Measurements from ENCODE around the gene SMG6.

SMG6 gene

GRCh38 chr17:2172077-2172851, 131.3 kb downstream of the SMG6 start:
- POLR2A ChIA-PET, result interaction anchor here (0.6 kb wide), 1 partner anchor 38 kb away, joined by 4 read pairs; no protein-coding TSS in a partner anchor
- CTCF ChIA-PET, result interaction anchor here (0.7 kb wide), 1 partner anchor 615 kb away, joined by 3 read pairs; no protein-coding TSS in a partner anchor
- peaks cover 32% of the 10 kb centered on the region for H3K4me1 ChIP-seq (ENCODE audit: control insufficient read depth, insufficient read depth, low read length)
- H3K4me3 ChIP-seq (ENCODE audit: low read depth, low read length), result no peak overlapping the region
- peaks cover 16 to 25% of the 10 kb centered on the region in 2 experiments; a peak in 2 of 3 replicates for H3K36me3 ChIP-seq (ENCODE audit: control insufficient read depth in 2 of 2, insufficient read depth in 1 of 2, low read length in 2 of 2)
- H3K27ac ChIP-seq (ENCODE audit: extremely low read depth, low read depth, low read length), result peak overlapping the region; percentile 53; the same call in 1 of the 2 replicates
- no peaks in the 10 kb centered on the region for H3K9me3 ChIP-seq (ENCODE audit: control insufficient read depth, insufficient read depth, low read depth, low read length)
- TF ChIP-seq ZBTB20 (tag by site-specific recombination; IDR thresholded peaks at IDR 0.05) (no peak), ZNF629 (tag by site-specific recombination; IDR thresholded peaks at IDR 0.05) (peak; percentile 42), GLIS2 (tag by site-specific recombination; IDR thresholded peaks at IDR 0.05) (no peak), ZNF266 (tag by site-specific recombination; IDR thresholded peaks at IDR 0.05; ENCODE audit: low read depth) (no peak), TRIM28 (IDR thresholded peaks at IDR 0.05; ENCODE audit: borderline replicate concordance, low read length) (no peak), ZNF133 (tag by site-specific recombination; IDR thresholded peaks at IDR 0.05) (no peak), KLF9 (tag by site-specific recombination; IDR thresholded peaks at IDR 0.05; ENCODE audit: low read depth) (peak; percentile 17; the same call in 1 of the 2 replicates), ZFP37 (tag by site-specific recombination; IDR thresholded peaks at IDR 0.05) (no peak), ZNF214 (tag by site-specific recombination; IDR thresholded peaks at IDR 0.05; ENCODE audit: borderline replicate concordance) (no peak), ZBTB44 (tag by site-specific recombination; IDR thresholded peaks at IDR 0.05) (no peak), ATF2 (tag by site-specific recombination; IDR thresholded peaks at IDR 0.05; ENCODE audit: low read depth) (peak; percentile 64), ZNF394 (tag by site-specific recombination; IDR thresholded peaks at IDR 0.05; ENCODE audit: borderline replicate concordance) (no peak), EGR2 (tag by site-specific recombination; IDR thresholded peaks at IDR 0.05; ENCODE audit: low read depth) (no peak), ZNF398 (tag by site-specific recombination; IDR thresholded peaks at IDR 0.05) (peak; percentile 92), RBAK (tag by site-specific recombination; IDR thresholded peaks at IDR 0.05) (no peak), ZNF660 (tag by site-specific recombination; IDR thresholded peaks at IDR 0.05) (peak; percentile 98), PRDM1 (tag by site-specific recombination; IDR thresholded peaks at IDR 0.05) (peak; percentile 53; the same call in 1 of the 2 replicates), ZNF830 (tag by site-specific recombination; IDR thresholded peaks at IDR 0.05; ENCODE audit: low read depth) (no peak), ZSCAN18 (tag by site-specific recombination; IDR thresholded peaks at IDR 0.05) (no peak), PATZ1 (tag by site-specific recombination; IDR thresholded peaks at IDR 0.05) (peak; percentile 54; the same call in 1 of the 2 replicates), ZNF121 (tag by site-specific recombination; IDR thresholded peaks at IDR 0.05) (no peak), ZNF514 (tag by site-specific recombination; IDR thresholded peaks at IDR 0.05) (no peak), ZNF530 (tag by site-specific recombination; IDR thresholded peaks at IDR 0.05; ENCODE audit: low read depth) (no peak), ZNF600 (tag by site-specific recombination; IDR thresholded peaks at IDR 0.05) (no peak), ZNF692 (tag by site-specific recombination; IDR thresholded peaks at IDR 0.05) (no peak; the same call in 1 of the 2 replicates), ZNF335 (tag by site-specific recombination; conservative IDR thresholded peaks at IDR 0.05) (peak; percentile 55), MZF1 (tag by site-specific recombination; IDR thresholded peaks at IDR 0.05; ENCODE audit: borderline replicate concordance) (no peak)
